ENCODE measurements around the gene FANCM.

GRCh38 chr14:45145214-45145613 is 9.5 kb downstream of the FANCM start:
- TF ChIP-seq EZH2 (IDR thresholded peaks at IDR 0.05): no peak
- no peak for TF ChIP-seq POLR2AphosphoS5 (IDR thresholded peaks at IDR 0.05; ENCODE audit: borderline replicate concordance, low read depth, low read length)
- no peak for TF ChIP-seq FOXP2 (optimal IDR thresholded peaks at IDR 0.05; ENCODE audit: control extremely low read depth, extremely low read length, insufficient read depth)

Measured in SK-N-MC (cell line).